GM21619 (cell line): ENCODE data around the gene ERG28.
"Not testable (repeated sequence)": the region's sequence is repeated elsewhere in the genome, so short reads cannot be mapped to it uniquely, and the experiment has no call there.

Experiments
- ATAC-seq: cut with Tn5 transposase; IDR thresholded peaks from one replicate; pipeline ENCODE4 v1.9.1; 2021; ENCODE audit not compliant: unreplicated experiment

ERG28 gene

GRCh38 chr14:75626863-75627262 is 33.8 kb downstream of the ERG28 start:
- ATAC-seq: no peak

GRCh38 chr14:75626396-75626795 is 34.3 kb downstream of the ERG28 start:
- no peak for ATAC-seq

GRCh38 chr14:75625034-75625433 is 35.6 kb downstream of the ERG28 start:
- no peak for ATAC-seq

- ATAC-seq: no peak
These were observed 41.1 kb downstream of the ERG28 start for GRCh38 chr14:75619548-75619947.

GRCh38 chr14:75615200-75615599 is 45.5 kb downstream of the ERG28 start:
- ATAC-seq: no peak

GRCh38 chr14:75614179-75614578 is 46.5 kb downstream of the ERG28 start:
- ATAC-seq: no peak

DNA sequence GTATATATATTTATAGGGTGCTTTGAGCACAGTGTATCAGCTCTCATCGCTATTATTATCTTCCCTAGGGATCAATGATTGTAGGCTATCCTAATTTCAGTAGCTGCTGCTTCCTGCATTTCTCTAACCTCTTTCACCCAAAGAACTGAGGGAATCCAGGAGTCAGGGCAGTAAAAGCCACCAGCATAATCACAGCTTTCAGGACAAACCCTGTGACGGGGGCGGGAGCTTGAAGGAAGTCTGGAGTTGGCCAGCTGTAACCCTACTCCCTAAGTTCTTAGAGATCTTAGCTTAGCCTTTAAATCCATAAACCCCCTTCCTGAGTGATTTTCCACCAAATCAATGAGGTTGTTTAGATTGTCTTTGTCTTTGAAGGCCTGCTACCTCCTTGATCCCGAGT is 48.5 kb downstream of the ERG28 start:
- ATAC-seq: no peak

DNA sequence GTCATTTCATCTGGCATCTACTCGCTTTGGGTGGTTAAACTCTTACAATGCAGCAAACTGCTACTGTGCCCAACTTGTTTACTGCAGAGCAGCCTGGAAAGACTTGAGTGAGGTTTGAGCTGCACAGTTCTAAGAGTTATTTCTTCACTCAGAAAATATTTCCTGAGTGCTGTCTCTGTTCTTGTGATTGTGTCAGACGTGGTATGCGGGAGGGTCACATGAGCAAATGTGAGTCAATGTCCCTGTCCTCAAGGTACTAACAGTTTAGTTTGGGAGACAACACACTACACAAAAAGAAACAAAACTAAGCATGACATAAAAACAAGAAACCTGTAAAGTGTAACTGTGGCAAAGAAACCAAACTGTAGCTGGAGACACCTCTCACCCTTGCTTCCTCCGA is 49.8 kb downstream of the ERG28 start:
- ATAC-seq: no peak

DNA sequence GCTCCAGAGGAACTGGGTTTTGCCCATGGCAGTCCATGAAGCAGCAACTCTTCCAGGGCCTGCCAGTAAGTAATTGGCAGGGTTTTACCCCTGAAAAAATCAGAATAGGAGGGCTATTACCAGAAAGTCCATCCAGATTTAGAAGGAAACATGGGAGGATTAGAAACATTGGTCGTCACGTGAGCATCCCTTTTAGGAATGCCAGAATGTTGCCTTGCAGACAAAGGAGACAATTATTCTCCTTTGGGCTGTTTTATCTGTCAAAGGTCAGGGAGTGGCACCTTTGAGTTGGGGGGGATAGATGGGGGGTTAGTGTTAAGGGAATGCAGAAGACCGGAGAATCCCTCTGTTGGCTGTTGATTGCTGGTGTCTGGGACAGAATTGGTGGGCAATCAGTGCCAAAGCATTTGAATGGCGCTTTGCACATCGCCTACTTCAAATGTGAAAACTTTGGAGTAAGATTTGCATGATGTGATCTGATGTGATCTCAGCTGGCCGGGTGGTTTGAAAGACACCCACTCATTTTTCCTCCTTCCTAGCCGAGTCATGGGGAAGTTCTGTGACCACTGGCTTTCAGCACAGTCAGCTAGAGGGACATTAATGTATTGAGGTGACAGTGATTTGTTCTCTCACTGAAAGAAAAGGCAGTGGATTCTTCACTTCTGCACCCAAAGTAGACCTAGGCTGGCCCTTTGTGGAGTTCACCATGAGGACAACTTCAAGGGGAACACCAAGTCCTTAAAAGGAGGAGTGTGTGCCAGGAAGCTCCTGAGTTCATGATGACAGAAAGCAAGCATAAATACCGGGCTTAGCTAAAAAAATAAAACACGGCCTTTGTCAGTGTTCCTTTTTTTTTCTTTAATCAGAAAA is 50.8 kb downstream of the ERG28 start:
- ATAC-seq: no peak

GRCh38 chr14:75609116-75609515 is 51.6 kb downstream of the ERG28 start:
- no peak for ATAC-seq

DNA sequence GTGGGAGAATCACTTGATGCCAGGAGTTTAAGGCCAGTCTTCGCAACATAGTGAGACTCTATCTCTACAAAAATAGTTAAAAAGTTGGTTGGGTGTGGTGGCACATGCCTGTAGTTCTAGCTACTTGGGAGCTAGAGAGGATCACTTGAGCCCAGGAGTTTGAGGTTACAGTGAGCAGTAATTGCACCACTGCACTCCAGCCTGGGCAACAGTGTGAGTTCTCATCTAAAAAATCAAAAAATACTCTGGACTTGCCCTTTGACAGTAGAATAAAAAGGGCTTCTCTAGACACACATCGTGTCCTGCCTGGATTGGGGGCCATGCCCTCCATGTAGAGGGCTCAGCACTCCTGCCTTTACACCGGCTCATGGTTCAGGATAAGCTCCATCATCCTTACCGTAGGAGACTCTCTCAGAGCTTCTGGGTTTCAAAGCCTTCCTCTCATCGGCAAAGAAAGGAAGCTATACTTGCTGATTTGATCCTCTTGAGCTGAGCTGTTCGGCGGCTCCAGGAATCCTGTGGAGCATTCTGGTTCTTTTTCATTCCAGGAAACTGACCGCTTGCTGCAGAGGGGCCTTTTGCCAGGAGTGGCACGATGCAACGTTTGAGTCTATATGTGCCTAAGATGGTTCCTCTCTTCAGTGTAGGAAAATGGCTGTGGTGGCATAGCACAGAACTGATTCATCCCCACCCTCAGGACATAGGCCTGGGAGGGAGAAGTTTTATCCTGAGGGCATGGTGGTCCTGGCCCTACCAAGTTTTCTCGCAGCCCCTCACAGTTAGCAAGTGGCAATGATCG is 52.6 kb downstream of the ERG28 start:
- no peak for ATAC-seq

DNA sequence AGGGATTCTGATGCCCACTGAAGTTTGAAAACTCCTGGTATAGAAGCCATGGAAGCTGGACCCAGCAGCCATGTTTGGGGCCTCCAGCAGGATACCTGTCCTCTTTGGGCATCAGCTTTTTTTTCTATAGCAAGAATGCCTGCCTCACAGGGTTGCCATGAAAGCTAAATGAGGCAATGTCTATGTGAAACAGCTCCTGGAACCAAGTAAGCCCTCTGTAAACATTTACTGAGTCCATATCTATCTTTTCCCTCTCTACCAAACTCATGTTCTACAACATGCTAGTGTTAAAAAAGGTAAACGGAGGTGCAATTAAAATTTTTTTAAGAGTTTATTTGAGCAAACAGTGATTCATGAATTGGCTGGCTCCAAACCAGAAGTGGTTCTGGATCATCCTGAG is 53.6 kb downstream of the ERG28 start:
- ATAC-seq: no peak

DNA sequence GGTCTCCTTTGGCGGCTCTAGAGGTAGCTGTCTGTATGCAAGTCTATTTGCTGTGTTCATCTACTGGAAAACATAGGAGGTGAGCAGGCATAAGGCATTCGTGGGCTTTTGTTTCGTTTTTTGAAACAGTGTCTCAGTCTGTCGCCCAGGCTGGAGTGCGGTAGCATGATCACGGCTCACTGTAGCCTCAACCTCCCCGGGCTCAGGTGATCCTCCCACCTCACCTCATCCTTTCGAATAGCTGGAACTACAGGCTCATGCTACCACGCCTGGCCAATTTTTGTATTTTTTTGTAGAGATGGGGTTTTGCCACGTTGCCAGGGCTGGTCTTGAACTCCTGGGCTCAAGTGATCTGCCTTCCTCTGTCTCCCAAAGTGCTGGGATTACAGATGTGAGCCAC is 54.8 kb downstream of the ERG28 start:
- no peak for ATAC-seq

GRCh38 chr14:75604979-75605851 is 55.5 kb downstream of the ERG28 start:
- ATAC-seq: no peak

- ATAC-seq: no peak
These were observed 58.2 kb downstream of the ERG28 start for GRCh38 chr14:75602503-75602902.

GRCh38 chr14:75601061-75601460 is 59.6 kb downstream of the ERG28 start:
- not testable (repeated sequence) for ATAC-seq

- not testable (repeated sequence) for ATAC-seq
These were observed 60.6 kb downstream of the ERG28 start for GRCh38 chr14:75600100-75600499.
